Stimulated activated CD4-positive, alpha-beta T cell treated with anti-CD3 and anti-CD28 coated beads, Interleukin-12 subunit alpha, Interleukin-12 subunit beta, amount 100 ng/mL, for 48 hours (primary cell): ENCODE data around the gene IFIH1.
A peak's percentile ranks its signal among the peaks of the same experiment; 100 is the strongest.

Source experiments
- DNase-seq, 3 donors: peaks; one replicate each; pipeline ENCODE4 v3.0.0-alpha.2; 2020; ENCODE audit warnings: low read depth in 2 of 3, low spot score in 1 of 3

The IFIH1 gene

DNA sequence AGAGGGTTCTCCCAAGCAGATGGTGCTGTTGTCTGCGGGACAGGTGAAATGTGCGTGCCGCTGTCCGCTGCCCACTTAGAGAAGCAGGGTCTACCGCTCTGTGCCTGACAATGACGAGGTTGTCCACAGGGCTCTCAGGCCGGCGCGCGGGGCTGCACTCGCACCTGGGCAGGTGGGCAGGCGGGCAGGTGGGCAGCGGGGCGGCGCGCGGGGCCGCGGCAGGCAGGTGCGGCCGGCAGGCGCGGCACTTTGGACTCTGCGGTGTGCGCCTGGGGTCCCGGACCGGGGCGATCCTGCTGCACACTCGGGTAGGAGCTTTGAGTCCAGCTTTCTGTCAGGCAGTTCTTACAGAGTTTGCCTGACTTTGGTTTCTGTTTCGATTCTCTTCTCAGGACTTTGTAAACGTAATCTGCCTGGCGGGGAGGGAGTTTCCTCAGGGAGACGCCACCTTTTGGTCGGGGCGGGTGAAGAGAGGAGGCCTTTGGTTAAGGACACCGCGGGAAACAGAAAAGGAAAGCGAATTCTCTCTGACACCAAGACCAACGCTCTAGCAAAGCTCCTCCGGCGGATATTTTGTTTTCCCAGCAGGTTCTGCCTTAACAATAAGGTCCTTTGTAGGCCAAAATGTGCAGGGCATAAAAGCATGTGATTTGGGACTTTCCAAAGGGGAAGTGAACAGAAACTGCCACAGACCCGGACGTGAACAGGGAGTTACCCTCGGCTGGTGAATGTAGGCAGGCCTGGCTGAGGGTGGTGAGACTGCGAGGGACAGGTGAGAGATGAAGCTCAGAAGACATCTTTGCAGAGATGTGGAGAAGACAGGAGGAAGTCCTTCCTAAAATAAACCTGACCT lies at the start of gene IFIH1:
Gene IFIH1 (minus strand): TSS at position 357 of the 853 bp plus-strand sequence. CDS start 377 bp downstream, outside the sequence.
- peak; percentile 68 to 73 (median 68) for DNase-seq

DNA sequence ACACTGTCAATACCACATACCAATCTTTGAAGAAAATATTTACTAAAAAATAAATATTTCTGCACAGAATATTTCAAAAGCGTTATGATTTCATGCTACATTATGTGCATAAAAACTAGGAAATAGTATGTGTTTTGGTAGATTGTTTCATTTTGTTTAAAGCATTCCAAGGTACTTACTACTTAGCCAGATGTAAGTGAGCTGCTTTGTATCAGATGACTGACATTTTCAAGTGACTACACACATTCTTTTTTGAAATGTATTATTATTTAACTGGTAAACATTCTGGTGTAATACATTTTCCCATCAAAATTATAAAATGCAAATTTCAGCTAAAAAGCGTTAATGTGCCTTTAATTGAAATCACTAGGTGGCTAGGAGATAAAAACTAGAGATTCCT lies 46.9 kb upstream of the IFIH1 start:
- DNase-seq = no peak

DNA sequence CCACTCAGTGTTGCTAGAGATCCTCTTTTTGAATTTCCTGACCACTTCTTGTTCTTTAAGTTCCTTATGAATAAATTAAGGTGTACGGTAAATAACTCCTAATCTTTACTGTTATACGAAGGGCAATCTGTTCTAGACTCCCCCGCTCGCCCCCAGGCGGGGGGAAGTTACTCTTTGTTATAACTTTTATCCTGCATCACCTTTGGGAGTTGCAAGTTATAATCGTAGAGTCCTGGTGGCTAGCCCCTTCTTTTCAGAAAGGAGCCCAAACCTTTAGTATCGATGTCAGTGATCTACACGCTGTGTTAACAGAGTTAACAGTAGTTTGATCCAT lies 26.1 kb upstream of the IFIH1 start:
- no peak for DNase-seq

DNA sequence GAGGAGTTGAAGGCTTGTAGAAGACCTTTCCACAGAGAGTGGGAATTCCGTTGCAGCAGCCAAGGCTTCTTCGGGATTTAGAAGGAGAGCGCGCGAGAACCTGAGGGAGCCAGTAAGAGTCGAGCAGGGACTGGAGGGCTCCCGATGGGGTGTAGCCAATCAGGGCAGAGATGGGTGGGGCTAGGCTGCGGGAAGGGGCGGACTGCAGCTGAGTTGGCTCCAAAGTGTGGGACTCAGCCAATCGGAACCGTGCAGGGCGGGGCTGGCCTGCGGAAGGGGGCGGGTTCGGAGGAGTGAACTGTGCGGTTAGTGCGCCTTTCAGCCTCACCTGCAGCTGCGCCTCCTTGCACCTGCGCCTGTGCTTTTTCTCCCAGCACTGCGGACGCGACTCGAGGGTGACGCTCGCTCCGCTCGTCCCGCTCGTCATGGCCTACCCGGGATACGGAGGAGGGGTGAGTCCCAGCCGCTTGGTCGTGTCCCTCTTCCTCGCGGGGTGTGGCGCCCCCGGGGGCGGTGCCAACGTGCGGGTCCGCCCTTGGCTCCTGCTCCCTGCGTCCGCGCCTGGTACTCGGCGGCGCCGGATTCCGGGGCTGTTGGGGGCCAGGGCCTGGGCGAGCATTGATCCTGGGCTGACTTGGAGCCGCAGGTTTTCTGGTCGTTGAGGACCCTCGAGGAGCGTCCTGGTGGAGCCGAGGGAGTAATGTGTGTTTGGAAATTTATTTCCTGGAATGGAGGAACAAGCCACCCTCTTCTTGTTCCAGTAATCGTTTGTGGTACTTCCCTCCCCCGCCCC lies 25.5 kb upstream of the IFIH1 start, which contains the start of gene GCA:
Gene GCA (plus strand): TSS at position 309 of the 793 bp plus-strand sequence. CDS start 117 bp downstream, at position 426.
- DNase-seq = peak; percentile 95 to 98 (median 97)

- DNase-seq = no peak
These were observed 25.0 kb upstream of the IFIH1 start for GRCh38 chr2:162343492-162343823.

- DNase-seq = no peak
These were observed 24.4 kb upstream of the IFIH1 start for GRCh38 chr2:162342841-162343240.

DNA sequence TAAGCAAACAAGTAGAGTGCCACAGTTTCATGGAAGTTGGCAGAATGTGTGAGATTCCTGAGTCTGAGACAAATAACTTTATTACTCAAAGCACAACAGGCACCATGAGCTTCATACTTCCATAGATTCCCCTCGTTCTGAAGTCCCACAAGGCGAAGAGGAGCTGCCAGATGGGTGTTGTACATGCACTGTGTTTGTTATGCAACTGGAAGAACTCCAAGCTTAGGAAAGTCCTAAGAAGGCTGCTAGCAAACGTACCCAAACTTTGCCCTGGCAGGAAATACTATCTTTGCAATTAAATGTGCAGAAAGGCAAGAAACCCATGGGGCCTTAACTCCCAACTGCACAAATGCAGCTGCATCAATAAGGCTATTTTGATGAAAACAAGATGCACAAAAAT lies 23.8 kb upstream of the IFIH1 start:
- no peak for DNase-seq

DNA sequence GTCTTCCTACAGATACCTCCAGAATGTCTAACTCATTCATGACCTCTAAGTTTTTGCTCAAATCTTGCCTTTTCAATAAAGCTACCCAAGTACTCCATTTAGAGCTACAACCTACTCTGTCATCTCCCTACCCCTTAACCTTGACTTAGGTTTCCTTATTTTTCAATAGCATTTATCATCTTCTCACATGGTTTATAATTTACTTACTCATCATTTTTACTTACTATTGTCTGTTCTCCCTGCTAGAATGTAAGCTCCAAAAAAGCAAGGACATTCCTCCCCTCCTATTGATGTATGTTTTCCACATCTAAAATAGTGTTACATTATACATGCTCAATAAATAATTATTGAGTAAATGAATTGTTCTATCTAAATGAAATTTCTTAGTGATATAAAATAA lies 22.3 kb upstream of the IFIH1 start:
- DNase-seq = no peak

DNA sequence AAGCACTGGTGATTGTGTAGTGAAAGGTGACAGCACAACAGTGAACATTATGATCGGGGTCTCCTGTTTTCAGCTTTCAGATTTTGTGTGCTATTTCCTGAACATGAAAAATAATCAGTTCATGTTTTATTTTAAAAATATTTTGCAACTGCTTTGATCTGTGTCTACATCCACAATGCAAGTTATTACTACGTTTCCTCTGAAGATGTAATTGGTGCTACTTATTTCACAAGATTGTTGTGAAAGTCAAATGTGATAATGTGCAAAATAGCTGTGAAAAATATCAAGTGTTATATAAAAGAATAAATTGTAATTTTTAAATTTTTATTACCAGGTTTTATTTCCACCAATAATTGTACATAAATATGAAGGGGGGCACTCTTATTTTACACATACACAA lies 19.4 kb upstream of the IFIH1 start:
- DNase-seq = no peak

GRCh38 chr2:162333968-162334367 lies 15.5 kb upstream of the IFIH1 start:
- DNase-seq = no peak

- no peak for DNase-seq
These were observed 12.4 kb upstream of the IFIH1 start for GRCh38 chr2:162330881-162331280.

DNA sequence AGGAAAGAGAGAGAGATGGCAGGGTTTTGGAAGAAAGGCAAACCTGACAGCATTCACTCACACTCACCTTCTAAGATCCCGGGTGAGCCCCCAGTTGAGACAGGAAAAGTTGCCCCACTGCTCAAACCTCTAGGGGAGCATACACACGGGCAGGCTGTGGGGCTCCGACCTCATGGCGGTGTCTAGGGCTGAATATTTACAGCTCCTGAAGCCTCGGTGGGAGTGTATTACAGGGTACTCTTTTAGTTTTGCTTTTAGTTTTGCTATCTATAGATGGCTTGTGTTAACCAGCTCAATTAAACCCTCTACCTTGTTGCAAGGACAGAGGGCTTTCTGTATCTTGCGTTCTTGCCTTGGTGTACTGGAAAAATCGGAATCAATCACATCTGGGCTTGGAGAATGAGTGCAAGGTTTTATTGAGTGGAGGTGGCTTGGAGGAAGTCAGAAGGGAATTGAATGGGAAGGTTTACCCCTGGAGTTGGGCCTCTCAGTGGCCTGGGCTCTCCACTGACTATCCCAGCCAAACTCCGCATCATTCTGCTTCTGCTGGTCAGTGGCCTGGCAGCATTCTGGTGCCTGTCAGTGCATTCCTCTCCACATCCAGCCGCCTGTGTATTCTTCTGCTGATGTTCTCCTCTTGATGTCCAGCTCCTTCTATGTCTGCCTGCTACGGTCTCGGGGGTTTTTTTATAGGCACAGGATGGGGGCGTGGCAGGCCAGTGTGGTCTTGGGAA lies 10.1 kb upstream of the IFIH1 start:
- no peak for DNase-seq

GRCh38 chr2:162327806-162328205 lies 9.3 kb upstream of the IFIH1 start:
- no peak for DNase-seq

GRCh38 chr2:162327134-162327769 lies 8.8 kb upstream of the IFIH1 start:
- no peak for DNase-seq

DNA sequence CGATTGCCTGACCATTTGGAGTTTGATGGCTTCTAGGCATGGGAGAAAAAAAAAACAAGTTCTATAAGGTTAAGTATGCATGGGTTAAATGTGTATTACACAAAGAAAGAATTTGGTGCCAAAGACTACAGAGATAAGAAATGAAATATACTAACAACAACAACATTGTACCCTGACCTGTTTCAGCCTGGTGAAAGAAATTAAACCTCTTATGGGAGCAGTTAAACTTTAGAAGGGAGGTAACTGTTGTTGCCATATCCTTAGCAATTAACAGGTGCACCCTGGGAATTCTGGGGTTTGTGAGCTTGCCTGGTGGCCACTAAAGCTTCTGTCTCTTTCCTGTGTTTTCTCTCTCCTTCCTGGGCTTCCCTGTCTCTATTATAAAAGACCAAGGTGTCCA lies 6.5 kb upstream of the IFIH1 start:
- DNase-seq = no peak

GRCh38 chr2:162320864-162321517 lies 2.5 kb upstream of the IFIH1 start:
- no peak for DNase-seq

DNA sequence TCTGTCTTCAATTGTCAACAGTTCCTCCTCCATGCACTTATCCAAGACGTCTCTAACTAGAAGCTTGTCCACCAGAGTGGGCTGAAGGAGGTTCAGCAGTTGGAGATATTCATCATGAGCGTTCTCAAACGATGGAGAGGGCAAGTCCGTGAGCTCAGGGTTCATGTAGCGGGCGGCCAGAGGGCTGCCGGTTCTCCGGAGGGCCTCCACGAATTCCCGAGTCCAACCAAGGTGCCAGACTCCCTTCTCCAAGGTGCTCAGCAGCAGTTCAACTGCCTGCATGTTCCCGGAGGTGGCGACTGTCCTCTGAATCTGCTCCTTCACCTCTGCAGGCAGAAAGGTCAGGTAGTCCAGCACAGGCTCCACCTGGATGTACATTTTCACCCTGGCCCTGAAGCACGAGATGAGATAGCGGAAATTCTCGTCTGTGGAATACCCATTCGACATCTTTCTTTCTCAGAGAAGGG lies 590 bp downstream of the IFIH1 start:
- DNase-seq = peak in 2 of 3 donors; percentile 12 to 21

GRCh38 chr2:162317058-162317742 lies 1.3 kb downstream of the IFIH1 start:
- DNase-seq = no peak

- DNase-seq = no peak
These were observed 1.9 kb downstream of the IFIH1 start for GRCh38 chr2:162316590-162316989.

GRCh38 chr2:162315938-162316337 lies 2.5 kb downstream of the IFIH1 start:
- no peak for DNase-seq
